ENCODE results near the gene FOXE3.
"Not testable (repeated sequence)": the region's sequence is repeated elsewhere in the genome, so short reads cannot be mapped to it uniquely, and the experiment has no call there.

The FOXE3 gene

GRCh38 chr1:47452426-47452825 is 36.3 kb downstream of the FOXE3 start:
- no peak for DNase-seq

GRCh38 chr1:47453910-47454309 is 37.8 kb downstream of the FOXE3 start:
- not testable (repeated sequence) for DNase-seq

- DNase-seq, result no peak
Measured at GRCh38 chr1:47456250-47456649, 40.2 kb downstream of the FOXE3 start.

GRCh38 chr1:47457547-47457946 is 41.5 kb downstream of the FOXE3 start:
- not testable (repeated sequence) for DNase-seq

- no peak for DNase-seq
Measured at GRCh38 chr1:47459253-47459788, 43.2 kb downstream of the FOXE3 start.

GRCh38 chr1:47460040-47460439 is 44.0 kb downstream of the FOXE3 start:
- no peak for DNase-seq

- no peak for DNase-seq
Measured at GRCh38 chr1:47460456-47460855, 44.4 kb downstream of the FOXE3 start.

- DNase-seq, result no peak
Measured at GRCh38 chr1:47465605-47466004, 49.5 kb downstream of the FOXE3 start.

Data from activated effector memory CD4-positive, alpha-beta T cell treated with anti-CD3 and anti-CD28 coated beads, Interleukin-2, amount 50 U/mL, for 16 hours (primary cell).